HepG2 (cell line): ENCODE data around the gene ITLN2.
"Not testable (repeated sequence)": the region's sequence is repeated elsewhere in the genome, so short reads cannot be mapped to it uniquely, and the experiment has no call there.

Source experiments
- CTCF ChIP-seq: sonication (generic); formaldehyde crosslinking; IDR thresholded peaks from 2 replicates; pipeline ENCODE4 v1.5.0; 2020; ENCODE audit warnings: mild to moderate bottlenecking, missing genetic modification reagents, moderate library complexity
- HNRNPL ChIP-seq: fragments of 200-400 bp; formaldehyde crosslinking; IDR thresholded peaks from 2 replicates; pipeline ENCODE4 v1.6.1; 2017; ENCODE audit warnings: mild to moderate bottlenecking, low read depth, low read length
- KDM1A ChIP-seq: IDR thresholded peaks from 2 replicates; pipeline ENCODE4 v1.6.1; 2016; ENCODE audit warnings: missing compliant biosample characterization
- MATR3 ChIP-seq: sonication (generic); formaldehyde crosslinking; IDR thresholded peaks from 2 replicates; pipeline ENCODE4 v1.4.0; 2020; ENCODE audit warnings: missing genetic modification reagents
- NCOA2 ChIP-seq: sonication (generic); formaldehyde crosslinking; IDR thresholded peaks from 2 replicates; pipeline ENCODE4 v1.8.0; 2022; ENCODE audit warnings: inconsistent platforms
- ZNF274 ChIP-seq: sonication (generic); formaldehyde crosslinking; IDR thresholded peaks from 2 replicates; pipeline ENCODE4 v1.5.1; 2020; ENCODE audit warnings: mild to moderate bottlenecking, missing genetic modification reagents
- ZNF317 ChIP-seq: sonication (generic); formaldehyde crosslinking; IDR thresholded peaks from 2 replicates; pipeline ENCODE4 v1.5.0; 2020; ENCODE audit warnings: mild to moderate bottlenecking, missing genetic modification reagents
- TF ChIP-seq, protein P1 (sequence below): sonication (generic); formaldehyde crosslinking; IDR thresholded peaks from 2 replicates; pipeline ENCODE4 v1.8.1; 2022; ENCODE audit warnings: mild to moderate bottlenecking, missing genetic modification reagents
- TF ChIP-seq, protein P2 (sequence below): sonication (generic); formaldehyde crosslinking; IDR thresholded peaks from 2 replicates; pipeline ENCODE4 v1.8.0; 2023; ENCODE audit warnings: mild to moderate bottlenecking, missing genetic modification reagents
- TF ChIP-seq, protein P3 (sequence below): sonication (generic); formaldehyde crosslinking; IDR thresholded peaks from 2 replicates; pipeline ENCODE4 v1.5.0; 2020; ENCODE audit warnings: mild to moderate bottlenecking, missing genetic modification reagents
- TF ChIP-seq, protein P4 (sequence below): sonication (generic); formaldehyde crosslinking; IDR thresholded peaks from 2 replicates; pipeline ENCODE4 v1.4.0; 2020; ENCODE audit warnings: missing genetic modification reagents

DNA sequence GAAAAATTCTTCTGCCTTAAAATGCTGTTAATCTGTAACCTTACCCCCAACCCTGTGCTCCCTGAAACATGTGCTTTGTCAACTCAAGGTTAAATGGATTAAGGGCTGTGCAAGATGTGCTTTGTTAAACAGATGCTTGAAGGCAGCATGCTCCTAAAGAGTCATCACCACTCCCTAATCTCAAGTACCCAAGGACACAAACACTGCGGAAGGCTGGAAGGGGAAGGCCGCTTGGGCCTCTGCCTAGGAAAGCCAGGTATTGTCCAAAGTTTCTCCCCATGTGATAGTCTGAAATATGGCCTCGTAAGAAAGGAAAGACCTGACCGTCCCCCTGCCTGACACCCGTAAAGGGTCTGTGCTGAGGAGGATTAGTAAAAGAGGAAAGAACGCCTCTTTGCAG, 41.4 kb downstream of the ITLN2 start:
- TF ChIP-seq CTCF (CRISPR knock-in tag); KDM1A (CRISPR knock-in tag); MATR3 (CRISPR knock-in tag); ZNF274; HNRNPL; ZNF317 (CRISPR knock-in tag); NCOA2: not testable (repeated sequence)
- TF ChIP-seq, protein P1, sequence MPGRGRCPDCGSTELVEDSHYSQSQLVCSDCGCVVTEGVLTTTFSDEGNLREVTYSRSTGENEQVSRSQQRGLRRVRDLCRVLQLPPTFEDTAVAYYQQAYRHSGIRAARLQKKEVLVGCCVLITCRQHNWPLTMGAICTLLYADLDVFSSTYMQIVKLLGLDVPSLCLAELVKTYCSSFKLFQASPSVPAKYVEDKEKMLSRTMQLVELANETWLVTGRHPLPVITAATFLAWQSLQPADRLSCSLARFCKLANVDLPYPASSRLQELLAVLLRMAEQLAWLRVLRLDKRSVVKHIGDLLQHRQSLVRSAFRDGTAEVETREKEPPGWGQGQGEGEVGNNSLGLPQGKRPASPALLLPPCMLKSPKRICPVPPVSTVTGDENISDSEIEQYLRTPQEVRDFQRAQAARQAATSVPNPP, result not testable (repeated sequence)
- TF ChIP-seq, protein P2, sequence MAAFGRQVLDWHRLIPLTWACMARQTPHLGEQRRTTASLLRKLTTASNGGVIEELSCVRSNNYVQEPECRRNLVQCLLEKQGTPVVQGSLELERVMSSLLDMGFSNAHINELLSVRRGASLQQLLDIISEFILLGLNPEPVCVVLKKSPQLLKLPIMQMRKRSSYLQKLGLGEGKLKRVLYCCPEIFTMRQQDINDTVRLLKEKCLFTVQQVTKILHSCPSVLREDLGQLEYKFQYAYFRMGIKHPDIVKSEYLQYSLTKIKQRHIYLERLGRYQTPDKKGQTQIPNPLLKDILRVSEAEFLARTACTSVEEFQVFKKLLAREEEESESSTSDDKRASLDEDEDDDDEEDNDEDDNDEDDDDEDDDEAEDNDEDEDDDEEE (CRISPR knock-in tag), result not testable (repeated sequence)
- TF ChIP-seq, protein P3, sequence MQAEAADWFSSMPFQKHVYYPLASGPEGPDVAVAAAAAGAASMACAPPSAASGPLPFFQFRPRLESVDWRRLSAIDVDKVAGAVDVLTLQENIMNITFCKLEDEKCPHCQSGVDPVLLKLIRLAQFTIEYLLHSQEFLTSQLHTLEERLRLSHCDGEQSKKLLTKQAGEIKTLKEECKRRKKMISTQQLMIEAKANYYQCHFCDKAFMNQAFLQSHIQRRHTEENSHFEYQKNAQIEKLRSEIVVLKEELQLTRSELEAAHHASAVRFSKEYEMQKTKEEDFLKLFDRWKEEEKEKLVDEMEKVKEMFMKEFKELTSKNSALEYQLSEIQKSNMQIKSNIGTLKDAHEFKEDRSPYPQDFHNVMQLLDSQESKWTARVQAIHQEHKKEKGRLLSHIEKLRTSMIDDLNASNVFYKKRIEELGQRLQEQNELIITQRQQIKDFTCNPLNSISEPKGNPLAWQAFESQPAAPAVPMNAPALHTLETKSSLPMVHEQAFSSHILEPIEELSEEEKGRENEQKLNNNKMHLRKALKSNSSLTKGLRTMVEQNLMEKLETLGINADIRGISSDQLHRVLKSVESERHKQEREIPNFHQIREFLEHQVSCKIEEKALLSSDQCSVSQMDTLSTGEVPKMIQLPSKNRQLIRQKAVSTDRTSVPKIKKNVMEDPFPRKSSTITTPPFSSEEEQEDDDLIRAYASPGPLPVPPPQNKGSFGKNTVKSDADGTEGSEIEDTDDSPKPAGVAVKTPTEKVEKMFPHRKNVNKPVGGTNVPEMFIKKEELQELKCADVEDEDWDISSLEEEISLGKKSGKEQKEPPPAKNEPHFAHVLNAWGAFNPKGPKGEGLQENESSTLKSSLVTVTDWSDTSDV, result not testable (repeated sequence)
- TF ChIP-seq, protein P4, sequence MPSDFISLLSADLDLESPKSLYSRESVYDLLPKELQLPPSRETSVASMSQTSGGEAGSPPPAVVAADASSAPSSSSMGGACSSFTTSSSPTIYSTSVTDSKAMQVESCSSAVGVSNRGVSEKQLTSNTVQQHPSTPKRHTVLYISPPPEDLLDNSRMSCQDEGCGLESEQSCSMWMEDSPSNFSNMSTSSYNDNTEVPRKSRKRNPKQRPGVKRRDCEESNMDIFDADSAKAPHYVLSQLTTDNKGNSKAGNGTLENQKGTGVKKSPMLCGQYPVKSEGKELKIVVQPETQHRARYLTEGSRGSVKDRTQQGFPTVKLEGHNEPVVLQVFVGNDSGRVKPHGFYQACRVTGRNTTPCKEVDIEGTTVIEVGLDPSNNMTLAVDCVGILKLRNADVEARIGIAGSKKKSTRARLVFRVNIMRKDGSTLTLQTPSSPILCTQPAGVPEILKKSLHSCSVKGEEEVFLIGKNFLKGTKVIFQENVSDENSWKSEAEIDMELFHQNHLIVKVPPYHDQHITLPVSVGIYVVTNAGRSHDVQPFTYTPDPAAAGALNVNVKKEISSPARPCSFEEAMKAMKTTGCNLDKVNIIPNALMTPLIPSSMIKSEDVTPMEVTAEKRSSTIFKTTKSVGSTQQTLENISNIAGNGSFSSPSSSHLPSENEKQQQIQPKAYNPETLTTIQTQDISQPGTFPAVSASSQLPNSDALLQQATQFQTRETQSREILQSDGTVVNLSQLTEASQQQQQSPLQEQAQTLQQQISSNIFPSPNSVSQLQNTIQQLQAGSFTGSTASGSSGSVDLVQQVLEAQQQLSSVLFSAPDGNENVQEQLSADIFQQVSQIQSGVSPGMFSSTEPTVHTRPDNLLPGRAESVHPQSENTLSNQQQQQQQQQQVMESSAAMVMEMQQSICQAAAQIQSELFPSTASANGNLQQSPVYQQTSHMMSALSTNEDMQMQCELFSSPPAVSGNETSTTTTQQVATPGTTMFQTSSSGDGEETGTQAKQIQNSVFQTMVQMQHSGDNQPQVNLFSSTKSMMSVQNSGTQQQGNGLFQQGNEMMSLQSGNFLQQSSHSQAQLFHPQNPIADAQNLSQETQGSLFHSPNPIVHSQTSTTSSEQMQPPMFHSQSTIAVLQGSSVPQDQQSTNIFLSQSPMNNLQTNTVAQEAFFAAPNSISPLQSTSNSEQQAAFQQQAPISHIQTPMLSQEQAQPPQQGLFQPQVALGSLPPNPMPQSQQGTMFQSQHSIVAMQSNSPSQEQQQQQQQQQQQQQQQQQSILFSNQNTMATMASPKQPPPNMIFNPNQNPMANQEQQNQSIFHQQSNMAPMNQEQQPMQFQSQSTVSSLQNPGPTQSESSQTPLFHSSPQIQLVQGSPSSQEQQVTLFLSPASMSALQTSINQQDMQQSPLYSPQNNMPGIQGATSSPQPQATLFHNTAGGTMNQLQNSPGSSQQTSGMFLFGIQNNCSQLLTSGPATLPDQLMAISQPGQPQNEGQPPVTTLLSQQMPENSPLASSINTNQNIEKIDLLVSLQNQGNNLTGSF (CRISPR knock-in tag), result not testable (repeated sequence)
